Fibroblast of the aortic adventitia (primary cell): ENCODE data around the gene SLC4A5. TPM values are rescaled to one million over a fixed set of nuclear protein-coding genes. Genes with fewer than 3 reads are reported as not detected.

ENCODE experiments used
- DNase-seq: peaks from one replicate; pipeline ENCODE4 v3.0.0-alpha.2; 2010; ENCODE audit warnings: low read depth
- H3K4me3 ChIP-seq: 2 replicates; pipeline ENCODE4 v1.5.1; 2011; ENCODE audit warnings: low read depth, mild to moderate bottlenecking, control low read depth, low read length, moderate library complexity
- CTCF ChIP-seq: IDR thresholded peaks from 2 replicates; pipeline ENCODE4 v1.5.1; 2011; ENCODE audit warnings: mild to moderate bottlenecking, low read length, control low read depth, inconsistent platforms; ENCODE audit not compliant: insufficient read depth
- total RNA-seq: library from RNA; depleted of rRNA; stranded (reverse); fragments of >200 nt; gene quantifications from 2 replicates; pipeline ENCODE4 v1.2.3, GENCODE V29; 2012; ENCODE audit warnings: low replicate concordance

The SLC4A5 gene
- total RNA-seq, 1 donor = 0.45 TPM

GRCh38 chr2:74385396-74385795 is 42.2 kb upstream of the SLC4A5 start:
- TF ChIP-seq CTCF = peak; percentile 12
- DNase-seq = peak; percentile 50
- H3K4me3 ChIP-seq = no peak overlapping the region

DNA sequence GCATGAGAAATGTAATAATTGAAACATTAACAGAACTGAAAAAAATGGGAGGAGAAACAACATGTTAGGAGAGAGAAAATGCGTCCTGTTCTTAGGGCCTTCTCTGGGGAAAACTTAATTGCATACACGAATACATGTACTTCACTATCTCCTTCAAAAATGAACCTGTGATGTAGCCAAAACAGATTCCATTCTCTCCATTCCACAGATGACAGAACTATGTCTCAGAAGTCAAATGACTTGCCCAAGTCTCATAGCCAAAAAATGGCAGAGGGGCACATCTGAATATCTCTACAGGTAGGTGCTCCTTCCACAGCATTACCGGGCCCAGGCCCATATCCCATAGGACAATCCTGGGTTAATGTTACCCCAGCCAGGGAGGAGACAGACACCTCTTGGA is 40.8 kb upstream of the SLC4A5 start:
- no peak for TF ChIP-seq CTCF
- no peak overlapping the region for H3K4me3 ChIP-seq

GRCh38 chr2:74383254-74383653 is 40.0 kb upstream of the SLC4A5 start:
- peak; percentile 83 for DNase-seq
- H3K4me3 ChIP-seq = no peak overlapping the region
- no peak for TF ChIP-seq CTCF

More for the DNA sequence above, 40.8 kb upstream of the SLC4A5 start:
- DNase-seq = peak; percentile 72

DNA sequence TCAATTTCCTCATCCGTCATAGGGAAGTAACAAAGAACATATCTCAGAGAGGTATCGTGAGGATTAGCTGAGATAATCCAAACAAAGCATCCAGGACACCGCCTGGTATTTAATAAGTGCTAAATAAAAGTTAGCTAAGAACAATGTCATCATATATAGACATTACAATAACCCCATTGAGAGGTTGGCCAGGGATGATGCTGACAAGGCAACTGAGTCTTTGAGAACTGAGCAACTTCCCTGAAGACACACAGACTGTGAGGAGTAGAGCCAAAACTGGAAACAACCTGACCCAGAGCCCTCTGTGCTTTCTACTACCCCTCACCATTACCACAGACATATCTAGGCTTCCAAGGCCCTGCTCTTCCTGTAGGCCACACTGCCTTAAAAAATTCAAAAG is 38.5 kb upstream of the SLC4A5 start:
- H3K4me3 ChIP-seq = no peak overlapping the region
- no peak for DNase-seq
- no peak for TF ChIP-seq CTCF

DNA sequence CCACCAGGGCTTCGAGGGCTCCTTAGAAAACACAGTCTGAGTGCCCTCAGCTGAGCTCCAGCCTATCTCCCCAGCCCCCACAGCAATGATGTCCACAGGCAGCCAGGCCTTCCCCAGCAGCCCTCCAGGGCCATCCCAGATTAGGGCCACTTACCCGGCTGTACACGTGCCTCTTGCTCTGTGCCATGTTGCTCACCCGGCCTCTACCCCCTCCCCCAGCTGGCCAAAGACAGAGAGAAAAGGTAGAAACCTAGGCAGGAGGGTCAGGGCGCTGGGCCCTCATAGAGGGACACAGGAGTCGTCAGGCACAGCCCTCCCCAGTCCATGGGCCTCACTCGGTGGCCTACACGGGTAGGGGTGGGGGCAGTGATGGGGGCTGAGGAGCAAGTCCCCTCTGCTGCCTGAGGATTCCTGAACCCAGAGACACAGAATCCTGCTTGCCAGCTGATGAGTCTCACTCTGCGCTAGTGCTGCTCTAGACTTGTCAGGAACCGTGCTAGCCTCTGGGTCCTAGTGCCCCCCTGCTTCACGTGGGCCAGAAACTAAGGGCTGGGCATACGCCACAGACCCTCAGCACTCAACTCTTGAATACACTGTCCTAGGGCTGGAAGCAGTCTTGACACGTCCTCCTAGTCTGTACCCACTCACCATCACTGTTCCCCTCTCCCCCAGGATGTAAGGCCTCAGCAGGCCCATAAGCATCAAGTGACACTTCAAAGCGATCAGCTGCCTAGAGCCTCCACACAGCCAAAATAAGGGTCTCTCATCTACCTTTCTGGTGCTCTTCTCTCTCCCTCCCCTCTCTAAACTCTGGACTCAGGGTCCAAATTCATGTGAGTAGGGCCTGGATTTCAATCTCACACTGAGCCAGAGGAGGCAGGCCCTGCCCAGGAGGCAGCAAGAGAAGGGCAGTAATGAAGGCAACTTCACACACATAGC is 36.9 kb upstream of the SLC4A5 start, which contains the start of gene DCTN1:
Gene DCTN1 (minus strand): TSS at position 461 of the 939 bp plus-strand sequence. CDS start 274 bp downstream, at position 187.
- no peak for TF ChIP-seq CTCF
- DNase-seq = peak; percentile 66
- H3K4me3 ChIP-seq = peak within 1 kb of the TSS; percentile 78

- TF ChIP-seq CTCF = no peak
- DNase-seq = no peak
- H3K4me3 ChIP-seq = no peak overlapping the region
Observed at GRCh38 chr2:74378007-74378406, 34.8 kb upstream of the SLC4A5 start.
